ENCODE measurements around the gene VPS18.
A peak's percentile ranks its signal among the peaks of the same experiment; 100 is the strongest.
"Not testable (repeated sequence)": the region's sequence is repeated elsewhere in the genome, so short reads cannot be mapped to it uniquely, and the experiment has no call there.

The VPS18 gene

GRCh38 chr15:40858706-40859105, 35.5 kb upstream of the VPS18 start:
- TF ChIP-seq CTCF (conservative IDR thresholded peaks at IDR 0.05), result no peak
- no peak overlapping the region for H3K27ac ChIP-seq

- no peak overlapping the region for H3K27ac ChIP-seq
- TF ChIP-seq CTCF (conservative IDR thresholded peaks at IDR 0.05), result peak; percentile 81
Measured at GRCh38 chr15:40859206-40859851, 34.9 kb upstream of the VPS18 start.

- H3K27ac ChIP-seq, result not testable (repeated sequence)
Measured at GRCh38 chr15:40861147-40861546, 33.1 kb upstream of the VPS18 start.

GRCh38 chr15:40863660-40864270, 30.5 kb upstream of the VPS18 start:
- no peak for TF ChIP-seq CTCF (conservative IDR thresholded peaks at IDR 0.05)
- no peak overlapping the region for H3K27ac ChIP-seq

- no peak overlapping the region for H3K27ac ChIP-seq
- TF ChIP-seq CTCF (conservative IDR thresholded peaks at IDR 0.05), result no peak
Measured at GRCh38 chr15:40867199-40867598, 27.1 kb upstream of the VPS18 start.

- no peak overlapping the region for H3K27ac ChIP-seq
- no peak for TF ChIP-seq CTCF (conservative IDR thresholded peaks at IDR 0.05)
Measured at GRCh38 chr15:40869686-40870085, 24.6 kb upstream of the VPS18 start.

- H3K27ac ChIP-seq, result no peak overlapping the region
- no peak for TF ChIP-seq CTCF (conservative IDR thresholded peaks at IDR 0.05)
Measured at GRCh38 chr15:40870716-40871115, 23.5 kb upstream of the VPS18 start.

Measured in VCaP (cell line).